Measurements from ENCODE around the gene ADCK2.
"Not testable (repeated sequence)": the region's sequence is repeated elsewhere in the genome, so short reads cannot be mapped to it uniquely, and the experiment has no call there.

The ADCK2 gene

GRCh38 chr7:140674899-140675701, 2.4 kb downstream of the ADCK2 start:
- DNase-seq, result peak in 1 of 2 donors; percentile 16

- DNase-seq, result no peak
Measured at GRCh38 chr7:140675726-140676125, 3.0 kb downstream of the ADCK2 start.

GRCh38 chr7:140676306-140676705, 3.6 kb downstream of the ADCK2 start:
- DNase-seq, result peak in 1 of 2 donors; percentile 40

- DNase-seq, result not testable (repeated sequence)
Measured at GRCh38 chr7:140676956-140677355, 4.2 kb downstream of the ADCK2 start.

- no peak for DNase-seq
Measured at GRCh38 chr7:140677496-140677895, 4.8 kb downstream of the ADCK2 start.

GRCh38 chr7:140678081-140678815, 5.5 kb downstream of the ADCK2 start:
- no peak for DNase-seq

- DNase-seq, result no peak
Measured at GRCh38 chr7:140678816-140679130, 6.0 kb downstream of the ADCK2 start.

- DNase-seq, result no peak
Measured at GRCh38 chr7:140679186-140679585, 6.4 kb downstream of the ADCK2 start.

- no peak for DNase-seq
Measured at GRCh38 chr7:140680886-140681285, 8.1 kb downstream of the ADCK2 start.

- no peak for DNase-seq
Measured at GRCh38 chr7:140681766-140682165, 9.0 kb downstream of the ADCK2 start.

- DNase-seq, result no peak
Measured at GRCh38 chr7:140683657-140684056, 10.9 kb downstream of the ADCK2 start.

- no peak for DNase-seq
Measured at GRCh38 chr7:140684066-140684950, 11.6 kb downstream of the ADCK2 start.

- no peak for DNase-seq
Measured at GRCh38 chr7:140685407-140686087, 12.8 kb downstream of the ADCK2 start.

- no peak for DNase-seq
Measured at GRCh38 chr7:140686921-140687320, 14.2 kb downstream of the ADCK2 start.

- no peak for DNase-seq
Measured at GRCh38 chr7:140688341-140688740, 15.6 kb downstream of the ADCK2 start.

- no peak for DNase-seq
Measured at GRCh38 chr7:140689199-140690152, 16.7 kb downstream of the ADCK2 start.

GRCh38 chr7:140691376-140692045, 18.8 kb downstream of the ADCK2 start:
- no peak for DNase-seq

GRCh38 chr7:140693849-140694248, 21.1 kb downstream of the ADCK2 start:
- DNase-seq, result not testable (repeated sequence)

GRCh38 chr7:140694592-140694991, 21.8 kb downstream of the ADCK2 start:
- no peak for DNase-seq

GRCh38 chr7:140695381-140695780, 22.6 kb downstream of the ADCK2 start:
- no peak for DNase-seq
